Neural cell (in vitro differentiated cells): ENCODE measurements around the gene PUS10. TPM values are rescaled to one million over a fixed set of nuclear protein-coding genes. Genes with fewer than 3 reads are reported as not detected.

ENCODE experiments used
- H2AFZ ChIP-seq: fragments of 200-600, 300-800 bp; sonication (generic), shearing (Covaris generic); 2 replicates; pipeline ENCODE4 v1.6.0; 2014; ENCODE audit warnings: low read depth, mild to moderate bottlenecking, antibody characterized with exemption, low read length, moderate library complexity
- H3F3A ChIP-seq: fragments of 200-600 bp; shearing (Covaris generic); 2 replicates; pipeline ENCODE4 v1.6.1; 2016; ENCODE audit warnings: mild to moderate bottlenecking, moderate library complexity, mixed read lengths, antibody characterized with exemption, low read length; ENCODE audit not compliant: insufficient read depth, poor library complexity, severe bottlenecking
- H3K27ac ChIP-seq: fragments of 200-600, 300-800 bp; sonication (generic), shearing (Covaris generic); 2 replicates; pipeline ENCODE4 v1.5.1; 2014; ENCODE audit warnings: mild to moderate bottlenecking, low read length, moderate library complexity
- H3K27me3 ChIP-seq: fragments of 300-800, 200-600 bp; sonication (generic), shearing (Covaris generic); 2 replicates; pipeline ENCODE4 v1.6.0; 2014; ENCODE audit warnings: mild to moderate bottlenecking, low read depth, low read length, moderate library complexity; ENCODE audit not compliant: insufficient read depth
- H3K36me3 ChIP-seq: fragments of 300-800, 200-600 bp; sonication (generic), shearing (Covaris generic); 2 replicates; pipeline ENCODE4 v1.5.1; 2014; ENCODE audit warnings: mild to moderate bottlenecking, antibody characterized with exemption, low read length, moderate library complexity; ENCODE audit not compliant: insufficient read depth
- H3K4me2 ChIP-seq: fragments of 300-800, 200-600 bp; sonication (generic), shearing (Covaris generic); 2 replicates; pipeline ENCODE4 v1.6.0; 2014; ENCODE audit warnings: mild to moderate bottlenecking, low read length
- H3K4me3 ChIP-seq: fragments of 300-800, 200-600 bp; sonication (generic), shearing (Covaris generic); 2 replicates; pipeline ENCODE4 v1.5.1; 2014; ENCODE audit warnings: mild to moderate bottlenecking, low read length, moderate library complexity
- H3K79me2 ChIP-seq: fragments of 200-600 bp; shearing (Covaris generic); replicated peaks from 2 replicates; pipeline ENCODE4 v1.6.0; 2014; ENCODE audit warnings: mild to moderate bottlenecking, low read length, moderate library complexity; ENCODE audit not compliant: insufficient read depth
- H3K9ac ChIP-seq: fragments of 300-800, 200-600 bp; sonication (generic), shearing (Covaris generic); 2 replicates; pipeline ENCODE4 v1.6.1; 2016; ENCODE audit warnings: mild to moderate bottlenecking, low read length, mixed read lengths
- H3K9me2 ChIP-seq: fragments of 200-600 bp; shearing (Covaris generic); 2 replicates; pipeline ENCODE4 v1.6.1; 2016; ENCODE audit warnings: mild to moderate bottlenecking, low read length, mixed read lengths; ENCODE audit not compliant: insufficient read depth
- H3K9me3 ChIP-seq: fragments of 200-600, 300-800 bp; sonication (generic), shearing (Covaris generic); 2 replicates; pipeline ENCODE4 v1.6.1; 2016; ENCODE audit warnings: mild to moderate bottlenecking, mixed run types, low read length, moderate library complexity, mixed read lengths
- H4K20me1 ChIP-seq: fragments of 200-600 bp; shearing (Covaris generic); 2 replicates; pipeline ENCODE4 v1.6.1; 2016; ENCODE audit warnings: mild to moderate bottlenecking, mixed run types; ENCODE audit not compliant: insufficient read depth
- EP300 ChIP-seq: fragments of 450-650 bp; conservative IDR thresholded peaks from 2 replicates; pipeline ENCODE4 v1.6.1; 2014; ENCODE audit warnings: antibody characterized with exemption, mild to moderate bottlenecking, moderate library complexity; ENCODE audit not compliant: poor library complexity, severe bottlenecking
- EZH2 ChIP-seq: fragments of 200-600, 300-800 bp; shearing (Covaris generic), sonication (generic); IDR thresholded peaks from 2 replicates; pipeline ENCODE4 v1.6.1; 2014; ENCODE audit warnings: antibody characterized with exemption, low read length, borderline replicate concordance, mild to moderate bottlenecking; ENCODE audit not compliant: insufficient read depth, poor library complexity, severe bottlenecking
- MXI1 ChIP-seq: fragments of 450-650 bp; conservative IDR thresholded peaks from 2 replicates; pipeline ENCODE4 v1.6.1; 2014; ENCODE audit warnings: antibody characterized with exemption, mild to moderate bottlenecking; ENCODE audit not compliant: poor library complexity, severe bottlenecking
- POLR2AphosphoS5 ChIP-seq: IDR thresholded peaks from 2 replicates; pipeline ENCODE4 v1.6.1; 2012
- RAD21 ChIP-seq: fragments of 450-650 bp; conservative IDR thresholded peaks from 2 replicates; pipeline ENCODE4 v1.6.1; 2014; ENCODE audit warnings: antibody characterized with exemption, mild to moderate bottlenecking, moderate library complexity
- SMC3 ChIP-seq: fragments of 450-650 bp; conservative IDR thresholded peaks from 2 replicates; pipeline ENCODE4 v1.6.1; 2014; ENCODE audit warnings: antibody characterized with exemption, mild to moderate bottlenecking, moderate library complexity; ENCODE audit not compliant: poor library complexity
- TAF1 ChIP-seq: IDR thresholded peaks from 2 replicates; pipeline ENCODE4 v1.6.1; 2012; ENCODE audit warnings: low read depth
- polyA plus RNA-seq: library from polyadenylated mRNA; depleted of rRNA; stranded (reverse); fragments of >200 nt; gene quantifications from 2 replicates; pipeline ENCODE4 v1.2.3, GENCODE V29; 2014
- TF ChIP-seq, protein P1 (sequence below): IDR thresholded peaks from 2 replicates; pipeline ENCODE4 v1.6.1; 2012; ENCODE audit warnings: borderline replicate concordance
- TF ChIP-seq, protein P2 (sequence below): fragments of 450-650 bp; IDR thresholded peaks from 2 replicates; pipeline ENCODE4 v1.5.1; 2014; ENCODE audit warnings: antibody characterized with exemption, mild to moderate bottlenecking, moderate library complexity; ENCODE audit not compliant: poor library complexity, severe bottlenecking

PUS10 gene
- polyA plus RNA-seq, 1 donor from 2014 or later: 3.5 TPM

DNA sequence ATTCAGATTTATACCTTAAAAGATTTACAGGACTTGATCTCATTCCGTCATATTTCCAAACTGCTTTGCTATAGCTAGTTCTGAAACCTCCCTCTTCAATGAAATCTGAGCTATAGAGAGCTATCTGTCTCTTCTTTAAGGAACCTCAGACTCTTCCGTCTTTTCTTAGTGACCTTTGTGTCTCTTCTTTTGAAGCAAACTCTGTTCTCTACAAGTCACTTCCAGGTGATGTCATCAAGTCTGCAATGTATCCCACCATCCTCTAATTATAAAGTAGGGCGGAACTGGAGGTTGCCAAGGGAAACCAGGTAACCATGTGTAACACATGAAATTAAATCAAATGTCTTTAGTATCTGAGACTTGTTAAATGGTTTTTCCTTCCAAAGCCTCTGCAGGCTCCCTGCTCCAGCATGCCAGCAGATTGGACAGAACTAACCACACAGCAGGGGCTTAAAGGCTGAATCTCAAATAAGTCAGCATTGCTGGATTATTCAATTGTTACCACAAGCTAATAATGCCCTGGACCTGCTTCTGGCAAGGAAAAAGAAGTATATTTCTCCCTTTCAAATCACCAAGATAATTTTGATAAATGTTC, 41.7 kb downstream of the PUS10 start:
- Histone ChIP-seq H3K27ac (no peak overlapping the region), H2AFZ (no peak overlapping the region)
- TF ChIP-seq, protein P1, sequence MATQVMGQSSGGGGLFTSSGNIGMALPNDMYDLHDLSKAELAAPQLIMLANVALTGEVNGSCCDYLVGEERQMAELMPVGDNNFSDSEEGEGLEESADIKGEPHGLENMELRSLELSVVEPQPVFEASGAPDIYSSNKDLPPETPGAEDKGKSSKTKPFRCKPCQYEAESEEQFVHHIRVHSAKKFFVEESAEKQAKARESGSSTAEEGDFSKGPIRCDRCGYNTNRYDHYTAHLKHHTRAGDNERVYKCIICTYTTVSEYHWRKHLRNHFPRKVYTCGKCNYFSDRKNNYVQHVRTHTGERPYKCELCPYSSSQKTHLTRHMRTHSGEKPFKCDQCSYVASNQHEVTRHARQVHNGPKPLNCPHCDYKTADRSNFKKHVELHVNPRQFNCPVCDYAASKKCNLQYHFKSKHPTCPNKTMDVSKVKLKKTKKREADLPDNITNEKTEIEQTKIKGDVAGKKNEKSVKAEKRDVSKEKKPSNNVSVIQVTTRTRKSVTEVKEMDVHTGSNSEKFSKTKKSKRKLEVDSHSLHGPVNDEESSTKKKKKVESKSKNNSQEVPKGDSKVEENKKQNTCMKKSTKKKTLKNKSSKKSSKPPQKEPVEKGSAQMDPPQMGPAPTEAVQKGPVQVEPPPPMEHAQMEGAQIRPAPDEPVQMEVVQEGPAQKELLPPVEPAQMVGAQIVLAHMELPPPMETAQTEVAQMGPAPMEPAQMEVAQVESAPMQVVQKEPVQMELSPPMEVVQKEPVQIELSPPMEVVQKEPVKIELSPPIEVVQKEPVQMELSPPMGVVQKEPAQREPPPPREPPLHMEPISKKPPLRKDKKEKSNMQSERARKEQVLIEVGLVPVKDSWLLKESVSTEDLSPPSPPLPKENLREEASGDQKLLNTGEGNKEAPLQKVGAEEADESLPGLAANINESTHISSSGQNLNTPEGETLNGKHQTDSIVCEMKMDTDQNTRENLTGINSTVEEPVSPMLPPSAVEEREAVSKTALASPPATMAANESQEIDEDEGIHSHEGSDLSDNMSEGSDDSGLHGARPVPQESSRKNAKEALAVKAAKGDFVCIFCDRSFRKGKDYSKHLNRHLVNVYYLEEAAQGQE: no peak
- TF ChIP-seq EZH2 (no peak), POLR2AphosphoS5 (no peak), EP300 (no peak), TAF1 (no peak), MXI1 (no peak), RAD21 (no peak)
- TF ChIP-seq, protein P2, sequence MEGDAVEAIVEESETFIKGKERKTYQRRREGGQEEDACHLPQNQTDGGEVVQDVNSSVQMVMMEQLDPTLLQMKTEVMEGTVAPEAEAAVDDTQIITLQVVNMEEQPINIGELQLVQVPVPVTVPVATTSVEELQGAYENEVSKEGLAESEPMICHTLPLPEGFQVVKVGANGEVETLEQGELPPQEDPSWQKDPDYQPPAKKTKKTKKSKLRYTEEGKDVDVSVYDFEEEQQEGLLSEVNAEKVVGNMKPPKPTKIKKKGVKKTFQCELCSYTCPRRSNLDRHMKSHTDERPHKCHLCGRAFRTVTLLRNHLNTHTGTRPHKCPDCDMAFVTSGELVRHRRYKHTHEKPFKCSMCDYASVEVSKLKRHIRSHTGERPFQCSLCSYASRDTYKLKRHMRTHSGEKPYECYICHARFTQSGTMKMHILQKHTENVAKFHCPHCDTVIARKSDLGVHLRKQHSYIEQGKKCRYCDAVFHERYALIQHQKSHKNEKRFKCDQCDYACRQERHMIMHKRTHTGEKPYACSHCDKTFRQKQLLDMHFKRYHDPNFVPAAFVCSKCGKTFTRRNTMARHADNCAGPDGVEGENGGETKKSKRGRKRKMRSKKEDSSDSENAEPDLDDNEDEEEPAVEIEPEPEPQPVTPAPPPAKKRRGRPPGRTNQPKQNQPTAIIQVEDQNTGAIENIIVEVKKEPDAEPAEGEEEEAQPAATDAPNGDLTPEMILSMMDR: no peak

DNA sequence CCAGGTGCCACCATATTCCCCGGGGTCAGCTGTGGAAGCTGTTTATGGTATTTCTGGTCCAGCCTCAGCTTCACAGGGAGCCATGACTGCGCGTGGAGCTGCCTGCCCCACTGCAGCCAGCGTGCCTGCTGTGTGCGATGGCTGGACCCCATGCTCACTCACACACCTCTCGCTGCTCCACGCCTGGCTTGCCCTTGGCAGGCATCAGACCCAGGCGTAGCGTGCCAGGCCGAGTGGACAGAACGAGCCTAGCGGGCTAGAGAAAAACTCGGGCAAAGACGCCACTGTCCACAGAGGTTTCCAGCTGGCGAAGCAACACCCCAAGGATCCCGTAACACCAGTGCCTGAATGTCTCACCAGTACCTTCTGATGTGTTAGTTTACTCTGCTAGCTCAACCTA, 43.4 kb downstream of the PUS10 start:
- Histone ChIP-seq H3K27ac (no peak overlapping the region), H3K4me3 (no peak overlapping the region), H3K27me3 (no peaks in the 10 kb centered on the region), H3K4me2 (no peak overlapping the region), H3K9ac (no peak overlapping the region), H3K9me3 (no peaks in the 10 kb centered on the region), H4K20me1 (no peaks in the 10 kb centered on the region), H2AFZ (no peak overlapping the region), H3K79me2 (no peaks in the 10 kb centered on the region), H3F3A (no peaks in the 10 kb centered on the region), H3K36me3 (no peaks in the 10 kb centered on the region), H3K9me2 (no peaks in the 10 kb centered on the region)
- TF ChIP-seq, protein P1: no peak
- TF ChIP-seq EP300 (no peak), EZH2 (no peak), SMC3 (no peak), MXI1 (no peak)
- TF ChIP-seq, protein P2: no peak

More for the DNA sequence above, 41.7 kb downstream of the PUS10 start:
- Histone ChIP-seq H3K27me3 (no peaks in the 10 kb centered on the region), H3K4me2 (no peak overlapping the region), H3K9ac (no peak overlapping the region), H3K36me3 (no peaks in the 10 kb centered on the region), H3F3A (no peaks in the 10 kb centered on the region), H3K9me3 (no peaks in the 10 kb centered on the region), H4K20me1 (no peaks in the 10 kb centered on the region), H3K4me3 (no peak overlapping the region), H3K9me2 (no peaks in the 10 kb centered on the region), H3K79me2 (no peaks in the 10 kb centered on the region)
